Epidermal melanocyte (primary cell): ENCODE results near the gene DCUN1D4.

Experiments used
- DNase-seq: peaks from one replicate; pipeline ENCODE4 v3.0.0; 2011; ENCODE audit warnings: low spot score; ENCODE audit not compliant: insufficient read length

The DCUN1D4 gene

GRCh38 chr4:51842554-51843308, at the start of gene DCUN1D4:
DCUN1D4 (plus strand) TSS chr4:51843153; CDS start chr4:51843243, 90 bp downstream.
- DNase-seq: peak; percentile 100

DNA sequence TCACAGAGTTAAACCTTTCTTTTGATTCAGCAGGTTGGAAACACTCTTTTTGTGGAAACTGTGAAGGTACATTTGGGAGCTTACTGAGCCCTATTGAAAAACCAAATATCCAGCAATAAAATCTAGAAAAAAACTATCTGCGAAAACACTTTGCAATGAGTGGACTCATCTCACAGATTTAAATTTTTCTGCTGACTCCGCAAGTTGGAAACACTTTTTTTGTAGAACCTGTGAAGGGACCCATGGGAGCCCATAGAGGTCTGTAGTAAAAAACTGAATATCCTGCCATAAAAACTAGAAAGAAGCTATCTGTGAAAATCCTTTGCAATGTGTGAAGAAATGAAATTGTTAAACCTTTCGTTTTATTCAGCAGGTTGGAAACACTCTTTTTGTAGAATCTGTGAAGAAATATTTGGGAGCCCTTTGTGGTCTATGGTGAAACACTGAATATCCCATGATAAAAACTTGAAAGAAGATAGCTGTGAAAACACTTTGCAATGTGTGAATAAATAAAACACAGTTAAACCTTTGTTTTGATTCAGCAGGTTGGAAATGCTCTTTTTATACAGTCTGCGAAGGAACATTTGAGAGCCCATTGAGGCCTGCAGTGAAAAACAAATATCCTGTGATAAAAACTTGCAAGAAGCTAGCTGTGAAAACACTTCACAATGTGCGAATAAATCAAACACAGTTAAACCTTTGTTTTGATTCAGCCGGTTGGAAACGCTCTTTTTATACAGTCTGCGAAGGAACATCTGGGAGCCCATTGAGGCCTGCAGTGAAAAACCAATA, 22.3 kb upstream of the DCUN1D4 start:
- no peak for DNase-seq

DNA sequence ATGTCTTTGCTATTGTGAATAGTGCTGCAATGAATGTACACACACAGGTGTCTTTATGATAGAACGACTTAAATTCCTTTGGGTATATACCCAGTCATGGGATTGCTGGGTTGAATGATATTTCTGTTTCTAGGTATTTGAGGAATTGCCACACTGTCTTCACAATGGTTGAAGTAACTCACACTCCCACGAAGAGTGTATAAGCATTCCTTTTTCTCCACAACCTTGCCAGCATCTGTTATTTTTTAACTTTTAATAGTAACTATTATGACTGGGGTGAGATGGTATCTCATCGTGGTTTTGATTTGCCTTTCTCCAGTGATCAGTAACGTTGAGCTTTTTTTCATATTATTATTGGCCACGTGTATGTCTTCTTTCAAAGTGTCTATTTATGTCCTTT, 17.6 kb upstream of the DCUN1D4 start:
- no peak for DNase-seq

DNA sequence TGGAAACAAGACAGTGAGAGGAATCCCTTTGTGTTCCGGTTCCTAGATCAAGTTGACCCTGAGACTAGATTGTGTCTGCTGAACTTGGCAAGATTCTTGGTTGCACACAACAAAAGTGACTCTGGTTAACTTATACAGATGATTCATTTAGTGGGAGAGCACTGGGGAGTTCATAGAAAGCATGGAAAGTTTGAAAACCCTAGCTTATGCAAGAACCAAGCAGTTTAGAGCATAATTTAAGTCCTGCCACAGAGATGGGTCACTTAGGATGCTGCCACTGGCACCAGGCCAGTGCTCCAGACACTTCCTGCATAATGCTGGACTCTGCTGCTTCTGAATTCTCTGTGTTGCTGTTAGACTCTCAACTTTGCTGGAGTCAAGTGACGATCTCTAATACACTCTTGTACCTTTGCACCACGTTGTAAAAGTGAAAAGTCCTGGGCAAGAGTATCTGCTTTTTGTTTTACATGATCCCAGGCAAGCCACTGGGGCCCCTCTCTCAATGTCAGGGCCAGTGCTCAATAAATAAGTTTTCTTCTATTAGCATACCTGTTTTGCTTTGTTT, 12.7 kb upstream of the DCUN1D4 start:
- no peak for DNase-seq

DNA sequence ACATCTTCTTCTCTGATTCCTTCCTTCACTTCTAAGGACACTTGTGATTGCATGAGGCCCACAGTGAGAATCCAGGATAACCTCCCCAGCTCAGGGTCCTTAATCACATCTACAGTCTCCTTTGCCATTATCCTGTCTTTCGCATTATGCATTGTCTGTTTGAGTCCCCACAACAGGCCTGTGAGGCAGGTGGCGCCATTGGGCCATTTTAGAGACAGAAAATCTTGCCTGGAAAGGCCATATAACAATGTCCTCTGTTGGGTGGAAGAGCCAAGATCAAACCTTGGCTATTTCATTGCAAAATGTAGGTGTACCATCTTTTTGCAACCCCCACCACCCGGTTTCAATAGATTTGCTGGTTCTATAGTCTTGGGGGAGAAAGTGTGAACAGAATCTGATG, 11.8 kb upstream of the DCUN1D4 start:
- DNase-seq: no peak

GRCh38 chr4:51833236-51833635, 9.7 kb upstream of the DCUN1D4 start:
- DNase-seq: no peak

DNA sequence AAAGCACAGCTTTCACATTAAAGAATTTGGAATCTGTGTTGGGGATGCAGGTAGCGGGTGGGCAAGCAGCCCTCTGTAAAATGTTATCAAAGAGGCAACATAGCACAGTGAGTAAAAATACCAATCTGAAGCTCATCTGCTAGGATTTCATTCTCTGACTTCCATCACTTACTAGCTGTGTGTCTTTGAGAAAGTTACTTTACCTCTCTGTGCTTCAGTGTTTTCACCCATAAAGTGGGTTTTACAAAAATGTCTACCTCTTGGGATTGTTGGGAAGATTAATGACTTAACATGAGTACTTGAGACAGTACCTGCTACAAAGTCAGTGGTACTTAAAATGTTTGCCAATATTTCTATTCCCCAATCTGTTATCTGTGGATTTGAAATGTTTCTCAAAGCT, 7.9 kb upstream of the DCUN1D4 start:
- DNase-seq: no peak

- DNase-seq: no peak
Measured at GRCh38 chr4:51835855-51836254, 7.1 kb upstream of the DCUN1D4 start.

GRCh38 chr4:51836549-51836948, 6.4 kb upstream of the DCUN1D4 start:
- DNase-seq: no peak

GRCh38 chr4:51840781-51841180, 2.2 kb upstream of the DCUN1D4 start:
- DNase-seq: no peak

DNA sequence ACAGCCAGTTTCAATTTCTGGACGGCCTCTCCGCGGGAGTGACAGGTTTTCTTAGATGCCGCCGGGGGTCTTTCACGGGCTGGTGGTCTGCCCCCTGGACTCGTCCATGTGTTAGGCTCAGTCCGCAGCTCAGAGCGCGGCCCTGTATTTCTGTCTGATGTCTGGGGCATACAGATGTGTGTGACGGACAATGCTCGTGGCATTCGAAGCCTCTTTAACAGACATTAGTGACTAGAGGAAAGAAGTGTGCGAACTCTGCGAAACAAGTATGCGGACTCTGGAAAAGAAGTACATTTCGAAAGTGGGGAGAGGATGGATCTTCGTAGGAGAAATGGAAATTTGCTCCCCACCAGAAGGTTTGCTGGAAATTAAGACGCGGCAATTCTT, 793 bp upstream of the DCUN1D4 start:
- no peak for DNase-seq

DNA sequence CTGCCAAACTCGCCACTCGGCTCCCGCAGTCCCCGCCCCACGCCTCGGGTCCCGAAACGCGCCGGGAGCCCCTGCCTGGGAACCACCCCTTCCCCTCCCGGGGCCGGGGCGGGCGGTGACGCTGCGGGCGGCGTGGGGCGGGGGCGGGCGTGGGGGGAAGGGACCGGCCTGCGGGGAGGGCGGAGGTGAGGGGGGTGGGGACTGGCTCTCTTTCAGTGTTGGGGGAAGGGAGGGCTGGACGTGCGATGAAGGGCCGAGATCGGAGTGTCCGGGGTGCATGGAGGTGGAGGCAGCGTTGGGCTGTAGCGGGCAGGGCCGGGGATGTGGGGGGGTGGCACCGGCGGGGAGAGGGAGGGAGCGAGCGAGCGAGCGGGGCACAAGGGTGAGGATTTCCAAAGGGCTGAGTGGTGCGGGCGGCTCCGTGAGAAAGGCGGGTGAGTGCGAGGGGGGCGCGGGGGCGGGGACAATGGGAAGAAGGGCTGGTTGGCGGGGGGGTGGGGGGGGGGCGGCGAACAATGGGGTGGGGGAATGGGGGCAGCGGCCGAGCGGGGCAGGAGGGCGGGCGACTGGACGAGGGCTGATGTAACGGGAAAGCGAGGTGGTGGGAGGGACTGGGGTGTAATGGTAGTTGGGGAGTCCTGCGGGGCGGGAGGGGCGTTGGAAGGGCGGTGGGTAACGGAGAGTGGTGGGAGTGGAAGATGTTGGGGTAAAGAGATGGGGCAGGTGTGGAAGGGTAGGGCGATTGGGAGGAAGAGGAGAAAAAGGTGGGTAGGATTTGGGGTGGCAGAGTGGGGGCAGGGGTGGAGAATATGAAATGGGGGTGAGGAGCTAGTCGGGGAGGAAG, 578 bp downstream of the DCUN1D4 start:
- DNase-seq: no peak

GRCh38 chr4:51844153-51845054, 1.5 kb downstream of the DCUN1D4 start:
- DNase-seq: peak; percentile 82

DNA sequence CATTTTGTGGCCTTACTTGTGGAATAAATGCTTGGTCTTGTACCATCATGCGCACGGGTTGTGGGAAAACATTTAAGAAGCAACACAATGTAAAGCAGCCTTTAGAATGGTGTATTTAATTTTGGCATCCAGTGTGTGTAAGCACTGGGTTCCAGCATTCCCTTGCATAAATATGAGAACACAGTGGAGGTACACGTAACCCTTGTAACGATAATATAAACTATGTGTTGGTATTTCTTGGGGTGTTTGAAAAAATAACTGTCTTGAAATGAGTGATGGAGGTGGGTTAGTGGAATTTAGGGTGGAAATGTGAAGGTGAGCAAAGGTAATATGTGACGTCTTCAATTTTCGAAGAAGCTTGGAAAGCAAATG, 2.1 kb downstream of the DCUN1D4 start:
- DNase-seq: no peak

- no peak for DNase-seq
Measured at GRCh38 chr4:51845711-51846110, 2.8 kb downstream of the DCUN1D4 start.

- no peak for DNase-seq
Measured at GRCh38 chr4:51849430-51849829, 6.5 kb downstream of the DCUN1D4 start.

- no peak for DNase-seq
Measured at GRCh38 chr4:51850294-51850693, 7.3 kb downstream of the DCUN1D4 start.

DNA sequence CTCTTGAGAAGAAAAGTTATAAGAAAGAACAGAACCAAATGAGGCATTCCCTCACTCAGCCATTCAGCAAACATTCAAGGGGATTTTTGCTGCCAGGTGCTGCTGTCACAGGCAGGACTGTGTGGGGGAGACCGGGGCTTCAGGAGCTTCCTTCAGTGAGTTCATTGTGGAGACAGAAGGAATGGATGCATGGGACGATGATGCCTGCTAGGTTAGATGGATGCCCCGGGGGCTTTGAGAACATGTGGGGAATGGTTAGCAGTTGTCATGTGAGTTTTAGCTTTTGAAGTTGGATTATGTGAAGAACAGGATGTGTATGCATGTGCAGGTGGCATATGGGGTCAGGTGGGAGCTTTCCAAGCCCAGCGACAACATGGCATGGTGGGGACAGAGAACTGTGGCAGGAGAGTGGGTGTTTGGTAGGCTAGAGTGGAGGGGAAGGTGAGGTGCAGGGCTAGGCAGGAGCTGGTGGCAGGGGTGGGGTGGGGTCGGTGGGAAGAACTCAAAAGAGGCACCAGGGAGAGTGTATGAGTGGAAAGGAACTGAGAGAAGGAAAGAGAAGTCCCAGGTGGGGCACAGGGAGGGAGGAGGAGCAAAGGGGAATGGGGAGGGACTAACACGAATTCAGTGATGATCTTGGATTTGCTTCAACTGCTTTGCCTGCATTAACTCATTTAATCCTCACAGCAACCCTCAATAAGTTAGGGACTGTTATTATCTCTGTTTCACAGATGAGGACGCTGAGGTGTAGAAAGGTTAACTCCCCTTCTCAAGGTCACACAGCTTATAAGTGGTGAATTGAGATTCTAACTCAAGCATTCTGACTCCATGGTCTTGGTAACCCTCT, 8.4 kb downstream of the DCUN1D4 start:
- DNase-seq: no peak

DNA sequence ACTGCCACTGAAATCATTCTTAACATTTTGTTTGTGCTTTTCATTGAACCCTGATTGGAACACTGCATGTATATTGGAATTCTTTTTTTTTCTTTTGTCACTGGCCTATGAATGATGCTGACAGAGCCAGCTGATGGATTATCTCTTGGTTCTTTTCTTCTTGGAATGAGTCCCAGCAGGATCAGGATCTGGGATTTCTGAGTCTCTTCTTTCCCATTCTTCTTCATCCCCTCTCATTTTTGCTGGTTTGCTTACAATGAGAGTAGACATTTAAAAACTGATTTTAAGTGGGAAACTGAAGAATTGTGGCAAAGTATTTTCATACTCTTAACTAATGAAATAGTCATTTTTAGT, 9.0 kb downstream of the DCUN1D4 start:
- DNase-seq: no peak
